ENCODE measurements around the gene NFIB. TPM values are rescaled to one million over a fixed set of nuclear protein-coding genes. Genes with fewer than 3 reads are reported as not detected.

Gene NFIB
- 82.7 and 85.5 TPM in 2 replicates for total RNA-seq

DNA sequence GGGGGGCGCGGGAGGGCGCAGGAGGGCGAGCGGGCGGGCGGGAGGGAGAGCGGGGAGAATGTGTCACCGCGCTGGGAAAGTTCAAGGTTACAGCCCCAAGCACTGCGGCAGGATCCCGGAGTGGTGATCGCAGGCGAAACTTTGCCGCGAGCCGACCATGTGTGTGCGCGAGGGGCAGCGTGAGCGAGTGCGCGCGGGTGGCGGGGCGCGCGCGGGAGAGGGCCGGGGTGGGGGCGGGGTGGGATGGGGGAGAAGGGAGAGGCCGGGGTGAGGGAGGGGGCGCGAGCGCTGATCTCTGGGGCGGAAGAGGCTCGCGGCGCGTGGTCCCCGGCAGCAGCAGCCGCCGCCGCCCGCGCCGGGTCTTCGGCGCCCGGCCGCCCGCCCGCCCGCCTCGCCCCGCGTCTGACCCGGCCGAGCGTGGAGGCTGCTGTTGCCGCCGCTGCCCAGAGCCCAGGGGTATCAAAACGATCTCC is at the start of gene NFIB:
NFIB (minus strand) TSS at position 191 of the 473 bp plus-strand sequence. CDS start 630 bp downstream, outside the sequence.
- DNase-seq (ENCODE audit: low read depth, low spot score), result no peak

DNA sequence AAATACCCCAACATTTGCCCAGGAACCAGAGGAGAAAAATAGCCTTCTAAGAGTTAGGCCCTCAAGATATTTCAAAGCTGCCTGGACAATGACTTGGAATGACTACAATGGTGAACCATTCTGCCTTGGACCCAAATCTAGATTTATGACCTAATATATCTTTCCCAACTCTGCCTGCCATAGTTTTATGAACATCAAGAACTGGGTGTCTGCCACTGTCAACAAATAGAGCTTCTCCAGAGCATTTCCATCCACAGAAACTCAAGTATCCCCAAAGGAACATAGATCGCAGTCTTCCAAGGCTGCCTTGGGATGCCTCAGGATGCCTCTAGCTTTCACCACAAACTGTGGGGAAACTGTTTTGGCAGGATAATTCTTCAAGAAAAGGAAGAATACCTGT is 48.2 kb upstream of the NFIB start:
- no peak for DNase-seq (ENCODE audit: low read depth, low spot score)

DNA sequence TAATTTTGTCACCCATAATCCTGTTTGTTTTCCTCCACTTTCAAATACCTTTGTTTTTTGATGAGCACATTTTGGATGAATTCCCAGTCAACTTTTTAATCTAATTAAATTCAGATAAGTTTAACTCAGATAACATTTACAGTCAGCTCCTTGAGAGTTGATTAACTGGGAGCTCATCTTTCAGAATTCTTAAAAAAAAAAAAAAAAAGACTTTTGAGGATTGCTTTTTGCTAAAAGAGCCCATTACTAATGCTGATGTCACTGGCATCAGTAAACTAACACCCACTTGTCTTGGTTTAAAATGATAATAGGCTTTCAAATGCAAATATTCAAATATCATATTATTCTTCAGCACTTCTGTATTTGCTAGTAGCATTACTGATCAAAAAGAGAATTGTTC is 47.1 kb upstream of the NFIB start:
- no peak for DNase-seq (ENCODE audit: low read depth, low spot score)

DNA sequence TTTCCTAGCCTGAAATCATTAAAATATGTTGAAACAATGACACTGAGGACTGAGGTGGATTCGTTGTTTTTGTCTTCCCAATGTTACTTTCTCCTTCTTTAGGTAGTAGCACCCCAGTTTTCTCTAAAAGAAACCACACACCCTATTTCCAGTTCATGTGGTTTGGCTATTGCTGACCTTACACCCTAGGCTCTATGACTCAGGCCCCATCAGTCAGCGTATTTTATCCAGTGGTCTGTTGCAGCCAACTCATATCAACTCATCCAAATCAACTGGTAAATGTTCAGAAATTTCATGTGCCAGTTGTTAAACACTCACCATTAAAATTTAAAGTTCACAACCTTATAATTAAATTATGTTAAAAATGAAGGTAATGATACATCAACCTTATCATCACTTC is 44.6 kb upstream of the NFIB start:
- DNase-seq (ENCODE audit: low read depth, low spot score), result no peak

DNA sequence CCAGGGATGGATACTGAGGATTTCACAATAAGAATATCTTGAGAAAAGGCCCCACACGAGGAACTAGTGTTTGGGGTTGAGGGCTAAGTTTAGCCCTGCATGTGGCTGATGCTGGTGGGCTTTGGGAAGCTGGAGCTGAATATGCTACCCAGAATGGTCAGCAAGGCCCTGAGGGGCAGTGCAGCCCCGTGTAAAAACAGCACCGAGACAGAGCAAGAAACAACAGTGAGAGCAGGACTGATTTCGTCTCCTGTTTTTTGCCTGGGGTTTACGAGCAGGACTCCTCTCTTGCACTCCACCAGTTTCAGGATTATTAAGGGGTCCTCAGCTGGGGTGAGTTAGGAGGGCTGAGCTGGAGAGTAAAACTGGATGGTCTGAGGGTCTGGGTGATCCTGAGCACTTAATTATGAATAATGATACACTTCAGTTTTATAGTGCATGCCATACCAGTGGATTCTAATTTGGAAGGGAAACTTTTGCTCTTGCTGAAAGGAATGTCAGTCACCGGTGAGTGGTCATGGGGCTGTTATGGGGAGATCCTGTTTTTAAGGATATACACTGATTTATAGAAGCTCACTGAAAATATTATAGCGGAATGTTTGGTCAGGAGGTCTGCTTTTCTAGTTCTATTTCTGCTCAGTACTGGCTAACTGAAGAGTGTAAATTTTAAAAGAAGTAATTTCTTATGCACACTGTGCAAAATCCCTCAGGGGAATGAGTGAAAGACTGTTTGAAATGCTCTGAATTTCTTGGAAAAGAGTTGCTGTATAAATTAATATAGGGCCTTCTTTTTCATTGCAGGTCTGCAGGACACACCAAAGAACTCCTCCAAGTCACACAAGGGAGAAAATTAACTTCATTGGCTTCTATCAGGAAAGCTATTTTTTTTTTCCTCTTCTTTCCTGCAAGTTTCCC is 42.7 kb upstream of the NFIB start:
- no peak for DNase-seq (ENCODE audit: low read depth, low spot score)

DNA sequence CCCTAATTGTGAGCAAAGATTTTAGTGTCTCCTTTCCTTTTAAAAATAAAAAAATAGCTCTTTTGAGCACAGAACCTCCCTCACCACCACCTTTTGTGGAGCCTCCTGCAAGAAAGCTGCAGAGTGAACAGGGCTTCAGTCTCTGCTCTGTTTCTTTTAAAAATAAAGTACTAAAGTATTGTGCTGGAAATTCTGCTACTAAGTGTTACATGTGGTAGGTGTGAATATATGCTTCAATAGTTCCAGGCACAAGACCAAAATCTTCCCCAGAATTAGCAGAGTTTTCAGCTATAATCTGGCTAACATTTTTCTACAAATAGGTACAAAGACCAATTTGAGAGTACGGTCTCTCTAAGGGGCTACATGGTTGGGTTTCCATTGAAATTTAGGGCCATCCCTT is 40.3 kb upstream of the NFIB start:
- no peak for DNase-seq (ENCODE audit: low read depth, low spot score)

DNA sequence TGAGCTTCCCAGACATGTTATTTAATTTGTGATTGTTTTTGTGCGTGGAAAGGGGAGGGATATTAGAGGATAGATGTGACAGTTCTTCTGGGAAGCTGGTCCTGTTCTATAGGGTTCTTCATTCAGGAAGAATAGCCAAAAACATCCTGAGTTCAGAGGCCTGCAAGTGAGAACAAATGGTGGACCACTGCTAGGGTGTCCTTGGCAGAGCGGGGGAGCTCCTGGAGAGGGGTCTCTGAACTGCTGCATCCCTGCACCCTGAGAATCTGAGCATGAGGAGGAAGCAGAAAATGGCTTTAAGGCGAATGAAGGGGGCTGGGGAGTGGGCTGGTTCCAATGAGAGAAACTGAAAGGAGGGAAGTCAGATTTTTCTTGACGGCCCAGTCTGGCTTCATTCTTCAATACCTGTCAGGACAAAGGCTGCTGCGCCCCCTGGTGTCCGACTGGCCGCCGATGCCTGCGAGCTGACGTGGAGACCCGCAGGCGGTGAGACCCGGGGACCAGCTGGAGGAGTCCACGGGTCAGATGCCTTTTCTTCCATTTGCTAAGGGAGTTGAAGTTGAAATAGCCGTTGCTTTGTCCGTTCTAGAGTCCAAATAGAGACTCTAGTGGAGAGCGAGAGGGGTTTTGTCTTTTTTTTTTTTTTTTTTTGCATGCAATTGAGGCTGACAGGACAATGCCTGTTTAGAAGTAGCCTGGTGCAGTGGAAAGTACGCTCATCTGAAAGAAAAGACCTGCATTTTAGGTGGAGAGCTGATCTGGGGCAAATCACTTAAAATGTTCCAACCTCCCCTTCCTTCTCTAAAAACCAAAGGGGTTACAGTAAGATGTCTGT is 39.5 kb upstream of the NFIB start:
- DNase-seq (ENCODE audit: low read depth, low spot score), result peak; percentile 66

DNA sequence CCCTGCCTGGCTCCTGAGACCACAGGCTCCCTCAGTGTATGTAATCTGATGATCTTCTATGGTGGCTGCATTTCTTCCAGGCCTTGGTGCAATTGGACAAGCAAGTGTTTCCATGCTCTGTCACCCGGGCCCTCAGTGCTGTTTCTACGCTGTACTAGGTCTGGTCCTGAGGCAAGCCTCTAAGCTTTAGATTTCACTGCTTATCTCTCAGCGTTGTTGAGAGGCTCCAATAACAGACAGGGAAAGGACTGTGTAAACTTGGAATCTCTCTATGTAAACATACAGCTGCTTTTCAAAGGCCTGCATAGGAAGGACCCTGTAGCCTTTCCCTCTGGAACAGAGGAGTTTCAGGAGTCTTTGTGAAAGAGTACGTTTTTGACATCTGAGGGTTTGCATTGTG is 38.6 kb upstream of the NFIB start:
- no peak for DNase-seq (ENCODE audit: low read depth, low spot score)

DNA sequence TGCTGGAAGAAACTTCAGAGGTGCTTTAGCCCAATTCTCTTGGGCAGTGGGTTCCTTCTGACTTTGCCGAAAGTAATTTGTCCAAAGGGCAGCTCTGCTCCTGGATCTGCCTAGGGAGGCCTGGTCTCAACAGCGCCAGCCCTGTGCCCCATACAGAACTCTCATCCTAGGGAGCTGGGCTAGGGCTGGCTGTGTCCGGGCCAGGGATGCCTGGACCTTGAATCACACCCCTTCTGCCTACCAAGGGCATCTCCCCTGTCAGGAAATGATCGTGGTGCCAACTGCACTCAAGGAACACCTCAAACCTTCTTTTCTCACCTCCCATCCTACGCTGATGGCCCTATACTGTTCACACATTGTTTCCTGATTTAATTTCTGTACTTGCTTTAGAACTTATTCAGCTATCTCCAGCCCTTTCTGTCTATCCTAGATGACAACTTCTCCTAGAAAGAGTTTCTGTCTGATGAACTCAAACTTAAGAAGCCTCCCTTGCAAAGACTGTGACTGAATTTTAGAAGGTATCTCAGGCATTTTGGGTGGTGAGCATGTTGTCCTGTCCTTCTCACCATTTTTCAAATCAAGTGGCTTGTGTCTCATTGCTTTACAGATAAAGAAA is 37.4 kb upstream of the NFIB start:
- DNase-seq (ENCODE audit: low read depth, low spot score), result no peak

DNA sequence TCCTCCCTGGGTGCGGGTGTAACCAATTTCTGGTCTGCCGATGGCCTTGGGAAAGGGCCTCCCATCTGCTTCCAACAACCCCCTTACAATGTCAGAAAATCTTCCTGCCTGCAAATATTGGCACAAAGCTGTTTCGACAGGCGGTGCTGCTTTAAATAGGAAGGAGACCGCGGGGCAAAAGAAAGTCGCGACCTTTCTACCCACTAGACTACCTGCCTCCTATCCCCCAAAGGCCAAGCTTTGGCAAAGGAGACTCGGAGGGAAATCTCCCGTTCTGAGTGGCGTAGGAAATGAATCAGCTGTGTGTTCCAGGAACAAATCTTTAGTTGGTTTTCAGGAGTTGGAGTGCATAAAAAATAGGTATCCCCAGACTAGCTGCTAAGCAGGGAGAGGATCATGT is 36.8 kb upstream of the NFIB start:
- no peak for DNase-seq (ENCODE audit: low read depth, low spot score)

DNA sequence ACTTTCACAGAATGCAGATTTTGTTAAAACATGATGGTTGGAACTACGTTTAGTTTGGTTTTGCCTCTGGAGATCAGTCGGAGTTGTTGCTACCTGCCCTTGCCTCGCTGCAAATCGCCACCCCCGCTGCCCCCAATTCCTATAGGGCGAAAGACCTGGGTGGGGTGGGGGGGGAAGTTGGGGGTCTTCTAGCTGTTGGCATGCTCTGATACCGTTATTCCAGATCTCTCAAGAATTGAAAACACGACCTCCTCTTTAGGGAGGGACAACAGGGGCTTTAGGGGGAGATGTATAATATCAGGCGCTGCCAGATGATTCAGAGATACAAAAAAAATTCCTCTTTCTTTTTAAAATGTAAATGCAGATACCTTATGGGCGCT is 36.4 kb upstream of the NFIB start:
- DNase-seq (ENCODE audit: low read depth, low spot score), result no peak

DNA sequence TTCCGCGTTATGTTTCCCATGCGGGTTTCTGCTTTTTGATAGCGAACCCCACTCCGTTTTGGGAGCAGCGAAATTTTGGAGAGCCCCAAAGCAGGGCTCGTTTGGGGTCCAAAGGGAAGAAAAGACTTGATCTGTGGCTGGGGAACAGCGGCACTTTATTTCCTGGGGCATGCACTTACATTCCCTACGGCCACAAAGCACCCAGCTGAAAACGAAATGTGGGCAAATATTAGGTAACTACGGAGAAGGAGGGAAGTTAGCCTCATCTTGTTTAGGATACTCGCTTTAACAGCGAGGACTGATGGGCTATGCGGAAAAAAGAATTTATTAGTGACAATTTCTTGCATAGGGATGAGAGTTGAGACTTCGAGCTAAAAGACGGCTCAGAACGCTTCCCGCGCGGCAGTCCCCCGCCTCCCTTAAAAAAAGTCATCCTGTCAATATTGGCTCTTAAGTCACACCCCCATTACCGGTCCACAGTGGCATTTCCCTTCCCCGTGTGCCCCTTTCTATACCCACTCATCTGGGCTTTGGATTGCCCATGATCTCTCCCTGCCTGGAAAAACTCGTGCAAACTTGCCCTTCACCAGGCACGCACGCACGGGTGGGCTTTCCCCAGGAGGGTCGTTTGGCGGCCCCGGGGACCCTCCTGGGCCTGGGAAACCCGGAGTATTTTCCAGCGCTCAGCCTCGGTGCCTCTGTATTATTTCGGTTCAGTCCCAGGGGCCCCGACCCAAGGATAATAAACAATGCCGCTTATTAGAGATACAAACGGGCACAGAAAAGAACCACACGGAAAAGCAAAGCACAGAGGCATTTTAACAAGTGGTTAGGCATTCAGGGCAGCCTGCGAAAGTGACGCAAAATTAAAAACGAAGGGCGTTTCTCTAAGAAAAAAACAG is 35.8 kb upstream of the NFIB start:
- DNase-seq (ENCODE audit: low read depth, low spot score), result no peak

DNA sequence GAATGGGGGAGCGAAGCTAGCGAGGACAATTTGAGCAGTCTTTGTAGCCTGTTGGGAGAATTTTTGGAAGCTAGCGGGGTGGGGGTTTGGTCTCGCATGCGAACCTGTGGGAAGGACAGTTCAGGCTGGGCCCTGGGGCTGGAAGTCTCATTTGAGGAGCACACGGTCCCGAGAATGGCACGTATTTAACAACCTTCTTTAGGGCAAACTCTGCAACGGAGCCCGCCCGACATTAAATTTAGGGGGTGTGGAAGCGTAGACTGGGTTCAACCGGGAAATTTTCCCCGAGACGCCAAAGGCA is 35.2 kb upstream of the NFIB start:
- no peak for DNase-seq (ENCODE audit: low read depth, low spot score)

DNA sequence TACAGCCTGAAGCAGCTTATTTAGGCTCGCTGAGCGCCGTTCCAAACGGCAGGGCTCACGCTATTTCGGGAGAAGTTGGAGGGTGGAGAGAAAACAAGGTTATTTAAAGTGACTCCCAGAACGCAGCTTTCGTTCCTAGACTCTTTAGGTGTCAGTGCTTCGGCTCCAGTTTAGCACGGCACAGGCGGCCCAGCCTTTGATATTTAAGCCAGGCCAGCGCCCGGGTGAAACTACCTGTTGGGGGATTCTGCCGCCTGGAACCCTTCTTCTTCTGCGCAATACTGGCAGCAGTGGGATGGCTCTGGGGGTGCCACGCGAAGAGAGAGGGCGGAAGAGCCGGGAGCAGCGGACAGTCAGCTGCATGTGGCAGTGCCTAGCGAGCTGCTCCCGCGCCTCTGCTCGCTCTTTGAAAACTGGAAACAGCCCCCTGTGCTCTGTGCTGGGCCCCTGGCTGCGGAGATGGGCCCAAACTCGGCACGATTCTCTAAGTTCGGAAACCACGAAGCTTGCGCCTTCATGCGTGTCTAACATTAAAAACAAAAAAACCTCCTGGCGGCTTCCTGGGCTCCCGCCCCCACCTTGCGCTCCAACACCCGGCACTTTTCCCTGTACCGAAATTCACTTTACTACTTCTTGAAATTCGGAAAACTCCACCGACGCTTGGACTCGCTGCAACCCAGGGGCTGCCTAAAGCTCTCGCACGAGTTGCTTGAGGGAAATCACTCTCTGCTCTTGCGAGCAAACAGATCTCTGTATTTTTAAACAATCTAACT is 34.6 kb upstream of the NFIB start:
- DNase-seq (ENCODE audit: low read depth, low spot score), result no peak

DNA sequence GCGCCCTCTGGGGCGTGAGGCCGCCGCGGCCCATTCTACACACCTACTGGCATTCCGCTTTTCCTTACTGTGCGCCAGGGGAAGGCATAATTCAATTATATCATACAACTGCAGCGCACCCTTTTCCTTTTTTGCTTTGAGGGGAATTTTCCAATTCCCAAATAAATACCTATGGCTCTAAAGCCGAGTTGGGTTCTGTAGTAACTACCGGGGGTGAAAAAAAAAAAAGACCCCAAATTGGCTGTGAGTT is 34.1 kb upstream of the NFIB start:
- DNase-seq (ENCODE audit: low read depth, low spot score), result no peak

DNA sequence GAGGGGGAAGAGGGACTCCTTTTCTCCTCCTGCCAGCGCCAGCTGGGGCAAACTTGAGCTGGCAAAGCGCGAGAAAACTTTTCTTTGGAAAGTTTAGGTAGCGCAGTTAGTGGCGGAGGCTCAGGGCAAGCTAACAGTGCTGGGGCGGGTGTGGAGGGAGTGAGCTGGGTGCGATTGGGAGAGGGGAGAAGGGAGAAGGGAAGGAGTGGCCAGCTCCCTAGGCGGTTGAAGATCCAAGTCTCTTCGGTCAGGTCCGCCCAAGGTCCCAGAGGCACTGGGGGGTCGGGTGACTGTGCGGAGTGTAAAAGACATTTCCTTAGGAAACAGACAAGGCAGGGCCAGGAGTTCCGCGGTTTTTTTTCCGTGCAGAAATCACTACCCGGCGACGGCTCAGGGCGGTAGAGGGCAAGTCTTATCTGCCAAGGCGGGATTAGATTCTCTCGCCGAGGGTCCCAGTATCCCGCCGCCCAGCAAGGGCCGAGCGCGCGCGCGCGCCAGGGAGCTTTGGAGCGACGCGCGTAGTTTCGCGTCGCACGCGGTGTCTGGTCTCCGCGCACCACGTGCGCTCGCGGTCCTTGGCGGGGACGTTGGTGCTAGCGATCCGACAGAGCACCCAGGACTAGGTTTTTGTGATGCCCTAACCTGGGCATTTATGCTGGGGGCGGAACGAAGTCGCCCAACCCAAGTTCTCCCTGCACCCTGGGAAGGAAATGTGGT is 33.6 kb upstream of the NFIB start:
- no peak for DNase-seq (ENCODE audit: low read depth, low spot score)

DNA sequence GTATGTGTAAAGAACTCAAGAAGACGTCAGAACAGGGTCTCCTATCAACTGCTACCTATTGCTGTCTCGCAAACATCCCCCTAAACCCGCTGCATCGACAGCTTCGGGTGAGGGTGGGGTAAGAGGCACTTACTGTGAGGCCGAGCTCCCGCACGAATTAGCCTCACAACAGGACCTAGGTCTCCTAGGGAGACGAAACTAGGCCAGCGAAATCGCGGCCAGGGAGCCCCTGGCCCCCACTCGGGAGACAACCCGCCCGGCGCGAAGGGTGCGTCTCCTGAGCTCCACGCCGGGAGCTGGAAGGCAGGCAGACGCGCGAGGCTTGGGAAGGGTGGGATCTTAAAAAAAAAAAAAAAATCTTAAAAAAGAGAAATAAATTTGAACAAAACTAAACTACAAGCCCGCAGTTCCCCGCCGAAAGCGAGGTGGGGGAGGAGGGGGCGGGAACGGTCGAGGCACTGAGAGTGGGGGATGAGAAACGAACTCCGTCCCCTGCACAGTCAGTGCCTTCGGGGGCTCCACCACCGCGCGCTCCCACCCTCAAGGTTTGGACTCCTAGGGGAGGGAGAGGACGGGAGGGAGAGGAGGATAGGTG is 33.0 kb upstream of the NFIB start:
- no peak for DNase-seq (ENCODE audit: low read depth, low spot score)

DNA sequence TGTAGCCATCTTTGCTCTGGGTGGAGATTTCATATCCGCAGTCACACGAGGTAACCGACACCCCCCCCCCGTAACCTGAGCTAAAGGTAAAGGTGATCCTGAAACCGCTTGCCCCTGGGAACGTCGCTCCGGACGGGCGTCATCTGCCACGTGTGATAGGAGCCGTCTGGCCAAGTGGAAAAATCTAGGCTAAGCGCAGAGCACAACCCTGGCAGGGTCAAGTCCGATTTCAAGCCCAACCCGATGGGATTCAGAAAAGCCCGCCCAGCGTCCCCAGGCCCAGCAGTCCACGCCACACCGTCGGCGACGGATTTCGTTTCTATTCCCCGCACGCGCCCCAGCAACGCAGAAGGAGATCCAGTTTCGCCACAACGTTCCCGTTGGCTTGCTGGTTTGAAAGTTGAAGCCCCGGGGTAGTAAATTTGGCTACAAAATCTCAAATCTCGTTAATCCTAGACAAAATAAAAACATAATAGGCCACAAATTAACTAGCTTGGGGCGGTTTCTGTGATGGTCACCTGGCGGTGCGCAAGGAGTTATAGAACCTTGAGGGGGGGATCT is 32.4 kb upstream of the NFIB start:
- no peak for DNase-seq (ENCODE audit: low read depth, low spot score)

All from pulmonary artery endothelial cell (primary cell).